SW 1271 (cell line): ENCODE measurements around the gene RBM23.
"Not testable (repeated sequence)": the region's sequence is repeated elsewhere in the genome, so short reads cannot be mapped to it uniquely, and the experiment has no call there.

Experiments used
- DNase-seq, 2 experiments: peaks; one replicate each; lab custom pipeline; 2025; lab: John Stamatoyannopoulos, UW

The RBM23 gene

GRCh38 chr14:22864979-22865378 lies 54.0 kb downstream of the RBM23 start:
- DNase-seq = no peak

GRCh38 chr14:22861651-22862050 lies 57.3 kb downstream of the RBM23 start:
- no peak for DNase-seq

GRCh38 chr14:22860377-22860776 lies 58.6 kb downstream of the RBM23 start:
- DNase-seq = not testable (repeated sequence)

- DNase-seq = no peak
Observed at GRCh38 chr14:22856428-22856827, 62.5 kb downstream of the RBM23 start.

- DNase-seq = no peak
Observed at GRCh38 chr14:22854963-22855724, 63.8 kb downstream of the RBM23 start.

GRCh38 chr14:22854296-22854695 lies 64.7 kb downstream of the RBM23 start:
- not testable (repeated sequence) for DNase-seq

GRCh38 chr14:22852940-22853767 lies 65.8 kb downstream of the RBM23 start:
- peak; percentile 58 to 68 for DNase-seq

GRCh38 chr14:22852599-22852939 lies 66.4 kb downstream of the RBM23 start:
- no peak for DNase-seq

- not testable (repeated sequence) for DNase-seq
Observed at GRCh38 chr14:22852178-22852577, 66.8 kb downstream of the RBM23 start.

GRCh38 chr14:22850944-22851764 lies 67.8 kb downstream of the RBM23 start:
- peak; percentile 64 to 71 for DNase-seq

- no peak for DNase-seq
Observed at GRCh38 chr14:22849212-22849819, 69.6 kb downstream of the RBM23 start.

- DNase-seq = no peak
Observed at GRCh38 chr14:22848351-22849164, 70.4 kb downstream of the RBM23 start.

- DNase-seq = no peak
Observed at GRCh38 chr14:22847661-22848341, 71.1 kb downstream of the RBM23 start.

GRCh38 chr14:22846811-22847307 lies 72.1 kb downstream of the RBM23 start:
- no peak for DNase-seq

GRCh38 chr14:22845821-22846625 lies 72.9 kb downstream of the RBM23 start:
- no peak for DNase-seq

- DNase-seq = no peak
Observed at GRCh38 chr14:22845103-22845394, 73.9 kb downstream of the RBM23 start.

GRCh38 chr14:22844221-22845102 lies 74.5 kb downstream of the RBM23 start:
- DNase-seq = no peak
